Psoas muscle (tissue), 8 donors: ENCODE results near the gene SRSF3. TPM values are rescaled to one million over a fixed set of nuclear protein-coding genes. Genes with fewer than 3 reads are reported as not detected.
"Not testable (repeated sequence)": the region's sequence is repeated elsewhere in the genome, so short reads cannot be mapped to it uniquely, and the experiment has no call there.

Experiments
- ATAC-seq, 4 donors: fragments of 200-7000 bp; cut with Tn5 transposase; one replicate each; pipeline ENCODE4 v1.9.1; 2020; ENCODE audit warnings: moderate library complexity in 3 of 4, mild to moderate bottlenecking in 2 of 4
- DNase-seq, 2 donors: peaks; one replicate each; pipeline ENCODE4 v3.0.0-alpha.2; 2020
- H3K27ac ChIP-seq: fragments of 200-600 bp; one replicate; pipeline ENCODE4 v1.8.0; 2022
- H3K27me3 ChIP-seq, 3 donors: fragments of 200-600 bp in 1 of 3; one replicate each; pipeline versions ENCODE4 v1.6.1 to v1.8.0; 2013 to 2022; ENCODE audit warnings: low read length in 2 of 3, mild to moderate bottlenecking in 2 of 3, moderate library complexity in 1 of 3; ENCODE audit not compliant: insufficient read depth in 3 of 3
- H3K36me3 ChIP-seq, 2 donors: fragments of 200-600 bp in 1 of 2; one replicate each; pipeline versions ENCODE4 v1.6.1 to v1.8.0; 2013 to 2022; ENCODE audit warnings: low read depth in 1 of 2, mild to moderate bottlenecking in 1 of 2, moderate library complexity in 1 of 2; ENCODE audit not compliant: insufficient read depth in 1 of 2
- H3K4me1 ChIP-seq: fragments of 200-600 bp; one replicate; pipeline ENCODE4 v1.8.0; 2022
- H3K4me3 ChIP-seq: fragments of 200-600 bp; one replicate; pipeline ENCODE4 v1.8.0; 2022; ENCODE audit warnings: mild to moderate bottlenecking
- H3K9me3 ChIP-seq: fragments of 200-600 bp; one replicate; pipeline ENCODE4 v1.8.0; 2022
- WGBS, 3 donors: extraction: QIAGEN DNeasy Blood & Tissue Kit; methylation state at CpG; one replicate each; pipeline versions ENCODE4 v1.1.6 to v1.1.7; 2013; 5-methylcytosine and 5-hydroxymethylcytosine counted together
- intact Hi-C, 2 donors: fragments of 100-400 bp; cut with DNase I; formaldehyde crosslinking; loops; one replicate each; pipeline versions ENCODE4 v1.11.0 to v1.14.2; 2022
- polyA plus RNA-seq, 3 donors: library from polyadenylated mRNA; stranded (reverse); fragments of 200-250 nt; gene quantifications; one replicate each; pipeline ENCODE4 v1.2.3, GENCODE V29; 2013
- total RNA-seq, 4 donors: library from RNA; stranded (reverse); fragmentation: NEBNext Ultra II Directional in 2 of 4; extraction: Animal tissue kit (Norgen Biotek cat#: 25700) in 2 of 4; gene quantifications; one replicate each; pipeline versions ENCODE4 v1.2.1 to v1.2.4, GENCODE V29; 2021 to 2023
- TF ChIP-seq, protein P1 (sequence below): fragments of 200-600 bp; IDR thresholded peaks from one replicate; pipeline ENCODE4 v1.8.0; 2022; ENCODE audit warnings: antibody characterized with exemption
- donor health status: healthy with polysubstance abuse.
- donor health status: DM: no; HTN: no; CAD: no; lungs with moderate emphysema.
- donor health status: Bipolar disorder and iron deficiency.
- donor health status: healthy.
- donor health status: DM: yes; HTN: yes; CAD: no.
- donor health status: DM: no; HTN: no; CAD: no.
- donor health status: DM: no; HTN: no; CAD: no.
- donor health status: DM: yes; HTN: yes; CAD: no.

Gene SRSF3
- total and polyA plus RNA-seq, 7 donors: 64.6 to 267 (median 154) TPM

DNA sequence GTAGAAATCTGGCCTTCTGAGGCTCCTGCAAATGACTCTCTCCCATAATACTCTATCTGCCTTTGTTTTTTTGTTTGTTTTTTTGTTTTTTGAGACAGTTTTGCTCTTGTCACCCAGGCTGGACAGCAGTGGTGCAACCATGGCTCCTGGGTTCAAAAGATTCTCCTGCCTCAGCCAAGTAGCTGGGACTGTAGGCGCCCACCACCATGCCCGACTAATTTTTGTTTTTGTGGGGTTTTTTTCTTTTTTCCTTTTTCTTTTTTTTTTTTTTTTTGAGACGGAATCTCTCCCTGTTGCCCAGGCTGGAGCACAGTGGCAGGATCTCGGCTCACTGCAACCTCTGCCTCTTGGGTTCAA, 30.3 kb upstream of the SRSF3 start:
- H3K36me3 ChIP-seq: no peaks in the 10 kb centered on the region
- no peak for DNase-seq
- no peak for ATAC-seq
- intact Hi-C loops: no loop called here
- no peak overlapping the region for H3K27ac ChIP-seq
- WGBS, 3 donors: 84 to 88% (median 86%) methylated on average over 4 of the region's 4 CpGs
- TF ChIP-seq, protein P1, sequence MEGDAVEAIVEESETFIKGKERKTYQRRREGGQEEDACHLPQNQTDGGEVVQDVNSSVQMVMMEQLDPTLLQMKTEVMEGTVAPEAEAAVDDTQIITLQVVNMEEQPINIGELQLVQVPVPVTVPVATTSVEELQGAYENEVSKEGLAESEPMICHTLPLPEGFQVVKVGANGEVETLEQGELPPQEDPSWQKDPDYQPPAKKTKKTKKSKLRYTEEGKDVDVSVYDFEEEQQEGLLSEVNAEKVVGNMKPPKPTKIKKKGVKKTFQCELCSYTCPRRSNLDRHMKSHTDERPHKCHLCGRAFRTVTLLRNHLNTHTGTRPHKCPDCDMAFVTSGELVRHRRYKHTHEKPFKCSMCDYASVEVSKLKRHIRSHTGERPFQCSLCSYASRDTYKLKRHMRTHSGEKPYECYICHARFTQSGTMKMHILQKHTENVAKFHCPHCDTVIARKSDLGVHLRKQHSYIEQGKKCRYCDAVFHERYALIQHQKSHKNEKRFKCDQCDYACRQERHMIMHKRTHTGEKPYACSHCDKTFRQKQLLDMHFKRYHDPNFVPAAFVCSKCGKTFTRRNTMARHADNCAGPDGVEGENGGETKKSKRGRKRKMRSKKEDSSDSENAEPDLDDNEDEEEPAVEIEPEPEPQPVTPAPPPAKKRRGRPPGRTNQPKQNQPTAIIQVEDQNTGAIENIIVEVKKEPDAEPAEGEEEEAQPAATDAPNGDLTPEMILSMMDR: no peak
- H3K9me3 ChIP-seq: no peaks in the 10 kb centered on the region
- H3K27me3 ChIP-seq: no peaks in the 10 kb centered on the region
- no peaks in the 10 kb centered on the region for H3K4me1 ChIP-seq
- no peak overlapping the region for H3K4me3 ChIP-seq

DNA sequence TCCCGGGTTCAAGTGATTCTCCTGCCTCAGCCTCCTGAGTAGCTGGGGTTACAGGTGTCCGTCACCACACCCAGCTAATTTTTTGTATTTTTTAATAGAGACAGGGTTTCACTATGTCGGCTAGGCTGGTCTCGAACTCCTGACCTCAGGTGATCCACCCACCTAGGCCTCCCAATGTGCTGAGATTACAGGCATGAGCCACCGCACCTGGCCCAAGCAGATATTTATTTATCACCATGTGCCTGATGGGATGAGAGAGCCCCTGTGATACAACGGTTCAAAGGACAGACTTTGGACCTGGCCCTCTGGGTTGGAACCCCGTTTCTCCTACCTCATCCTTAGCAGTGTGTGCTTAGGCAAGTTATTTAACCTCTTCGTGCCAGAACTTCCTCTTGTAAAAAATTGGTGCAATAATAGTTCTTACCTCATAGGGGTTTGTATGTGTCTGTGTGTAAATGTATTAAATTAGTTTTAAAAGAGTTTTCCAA, 27.7 kb upstream of the SRSF3 start:
- ATAC-seq (no peak), DNase-seq (no peak)
- Histone ChIP-seq H3K4me1 (no peaks in the 10 kb centered on the region), H3K27ac (no peak overlapping the region), H3K9me3 (no peaks in the 10 kb centered on the region), H3K27me3 (no peaks in the 10 kb centered on the region), H3K36me3 (no peaks in the 10 kb centered on the region), H3K4me3 (no peak overlapping the region)
- TF ChIP-seq, protein P1: no peak
- intact Hi-C loops: no loop called here
- 86 to 92% (median 90%) methylated on average over 8 of the region's 8 CpGs for WGBS, 3 donors

DNA sequence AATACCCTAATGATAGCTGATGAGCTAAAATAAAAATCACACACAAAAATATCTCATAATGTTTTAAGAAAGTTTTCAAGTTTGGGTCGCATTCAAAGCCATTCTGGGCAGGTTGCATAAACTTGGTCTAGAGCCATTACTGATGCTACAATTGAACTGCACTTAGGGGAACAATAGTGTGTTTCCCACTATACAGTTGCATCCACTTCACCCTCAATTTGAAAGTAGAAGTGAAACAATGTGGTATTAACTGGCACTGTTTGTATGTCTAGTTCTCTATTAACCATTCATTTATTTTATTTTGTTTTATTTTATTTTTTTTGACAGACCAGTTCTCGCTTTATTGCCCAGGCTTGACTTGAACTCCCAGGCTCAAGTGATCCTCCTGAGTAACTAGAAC, 23.9 kb upstream of the SRSF3 start:
- DNase-seq (no peak), ATAC-seq (no peak)
- Histone ChIP-seq H3K36me3 (no peaks in the 10 kb centered on the region), H3K27me3 (no peaks in the 10 kb centered on the region), H3K4me1 (no peaks in the 10 kb centered on the region), H3K4me3 (no peak overlapping the region), H3K9me3 (no peaks in the 10 kb centered on the region), H3K27ac (no peak overlapping the region)
- intact Hi-C loops: no loop called here
- TF ChIP-seq, protein P1: no peak
- WGBS, 3 donors: 91 to 95% (median 94%) methylated on average over 2 of the region's 2 CpGs

DNA sequence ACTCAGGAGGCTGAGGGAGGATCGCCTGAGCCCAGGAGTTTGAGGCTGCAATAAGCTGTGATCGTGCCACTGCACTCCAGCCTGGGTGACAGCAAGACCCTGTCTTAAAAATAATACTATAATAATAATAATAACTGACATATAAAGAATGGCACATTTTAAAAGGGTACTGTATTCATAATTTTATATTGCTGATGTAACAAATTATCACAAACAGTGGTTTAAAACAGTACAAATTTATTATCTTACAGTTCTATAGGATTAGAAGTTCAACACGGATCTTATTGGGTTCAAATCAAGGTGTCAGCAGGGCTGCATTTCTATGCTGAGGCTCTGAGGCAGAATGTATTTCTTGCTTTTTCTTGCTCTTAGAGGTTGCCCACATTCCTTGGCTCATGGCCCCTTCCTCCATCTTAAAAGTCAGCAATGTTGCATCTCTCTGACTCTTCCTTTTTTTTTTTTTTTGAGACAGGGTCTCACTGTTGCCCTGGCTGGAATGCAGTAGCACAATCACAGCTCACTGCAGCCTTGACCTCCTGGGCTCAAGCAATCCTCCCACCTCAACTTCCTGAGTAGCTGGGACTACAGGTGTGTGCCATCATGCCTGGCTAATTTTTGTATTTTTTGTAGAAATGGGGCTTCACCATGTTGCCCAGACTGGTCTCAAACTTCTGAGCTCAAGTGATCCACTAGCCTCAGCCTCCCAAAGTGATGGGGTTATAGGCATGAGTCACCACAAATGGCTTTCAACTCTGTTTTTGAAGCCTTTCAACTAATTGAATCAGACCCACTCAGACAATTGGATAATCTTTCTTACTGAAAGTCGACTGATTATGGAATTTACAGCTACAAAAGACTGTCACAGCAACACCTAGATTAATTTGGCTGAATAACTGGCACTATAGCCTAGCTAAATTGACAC, 22.8 kb upstream of the SRSF3 start:
- TF ChIP-seq, protein P1: no peak
- no peak for ATAC-seq
- no peaks in the 10 kb centered on the region for H3K27me3 ChIP-seq
- H3K27ac ChIP-seq: no peak overlapping the region
- H3K9me3 ChIP-seq: no peaks in the 10 kb centered on the region
- intact Hi-C loops: no loop called here
- H3K4me3 ChIP-seq: no peak overlapping the region
- H3K4me1 ChIP-seq: no peaks in the 10 kb centered on the region
- H3K36me3 ChIP-seq: no peaks in the 10 kb centered on the region
- WGBS, 3 donors: 84 to 86% (median 84%) methylated on average over 4 of the region's 4 CpGs
- DNase-seq: no peak

DNA sequence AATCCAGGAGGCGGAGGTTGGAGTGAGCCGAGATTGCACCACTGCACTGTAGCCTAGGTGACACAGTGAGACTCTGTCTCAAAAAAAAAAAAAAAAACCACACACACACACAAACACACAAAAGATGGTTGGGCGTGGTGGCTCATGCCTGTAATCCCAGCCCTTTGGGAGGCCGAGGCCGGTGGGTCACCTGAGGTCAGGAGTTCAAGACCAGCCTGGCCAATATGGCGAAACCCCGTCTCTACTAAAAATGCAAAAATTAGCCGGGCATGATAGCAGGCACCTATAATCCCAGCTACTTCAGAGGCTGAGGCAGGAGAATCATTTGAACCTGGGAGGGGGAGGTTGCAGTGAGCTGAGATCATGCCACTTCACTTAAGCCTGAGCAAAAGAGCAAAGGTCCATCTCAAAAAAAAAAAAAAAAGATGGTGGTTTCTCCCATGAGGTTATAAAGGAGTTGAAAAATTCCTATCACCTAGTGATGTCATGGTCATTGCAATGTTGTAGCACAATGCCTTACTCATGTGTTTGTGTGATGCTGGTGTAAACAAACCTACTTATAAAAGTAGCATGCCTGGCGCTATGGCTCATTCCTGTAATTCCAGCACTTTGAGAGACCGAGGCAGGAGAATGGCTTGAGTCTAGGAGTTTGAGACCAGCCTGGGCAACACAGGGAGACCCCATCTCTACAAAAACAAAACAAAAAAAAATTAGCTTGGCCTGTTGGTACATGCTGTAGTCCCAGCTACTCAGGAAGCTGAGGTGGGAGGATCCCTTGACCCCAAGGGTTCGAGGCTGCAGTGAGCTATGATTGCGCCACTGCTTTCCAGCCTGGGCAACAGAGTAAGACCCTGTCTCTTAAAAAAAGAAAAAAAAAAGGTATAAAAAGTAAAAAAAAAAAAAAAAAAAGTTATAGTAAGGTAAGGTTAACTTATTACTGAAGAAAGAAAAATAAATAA, 21.5 kb upstream of the SRSF3 start:
- 93% methylated on average over 12 of the region's 12 CpGs for WGBS, 3 donors
- not testable (repeated sequence) for ATAC-seq

More for the DNA sequence above, 21.5 kb upstream of the SRSF3 start:
- intact Hi-C loops, H3K4me1 ChIP-seq, DNase-seq, H3K9me3 ChIP-seq, H3K36me3 ChIP-seq, H3K27ac ChIP-seq, H3K27me3 ChIP-seq, H3K4me3 ChIP-seq: not testable (repeated sequence)
